HEK293 (cell line): ENCODE measurements around the gene SVIL.

Source experiments
- CTCF ChIA-PET: fragments of 350-600 bp; formaldehyde crosslinking; extraction: SDS; loops from one replicate; lab custom pipeline; 2021; ENCODE audit warnings: antibody characterized with exemption; lab: Yijun Ruan, JAX
- POLR2A ChIA-PET: fragments of 300-600 bp; formaldehyde crosslinking; extraction: SDS; loops from one replicate; lab custom pipeline; 2020; ENCODE audit warnings: antibody characterized with exemption, inconsistent platforms; lab: Yijun Ruan, JAX
- H3K27ac ChIP-seq: fragments of 200-500 bp; sonication (Bioruptor generic); 2 replicates; pipeline ENCODE4 v1.5.1; 2014; ENCODE audit warnings: low read depth, low read length, control low read depth, inconsistent platforms; ENCODE audit errors: extremely low read depth
- H3K36me3 ChIP-seq, 2 experiments: fragments of 200-500 bp in 1 of 2; sonication (Bioruptor generic) in 1 of 2; 1 replicate in 1 of 2; 2 replicates in 1 of 2; pipeline ENCODE4 v1.5.1; 2014 to 2017; ENCODE audit warnings: inconsistent platforms in 2 of 2, low read length in 2 of 2; ENCODE audit not compliant: control insufficient read depth in 2 of 2, insufficient read depth in 1 of 2
- H3K4me1 ChIP-seq: fragments of 200-500 bp; sonication (Bioruptor generic); 2 replicates; pipeline ENCODE4 v1.5.1; 2014; ENCODE audit warnings: mild to moderate bottlenecking, low read length, inconsistent platforms; ENCODE audit not compliant: control insufficient read depth, insufficient read depth
- H3K4me3 ChIP-seq: 2 replicates; pipeline ENCODE4 v1.5.1; 2011; ENCODE audit warnings: low read depth, mild to moderate bottlenecking, control low read depth, low read length, moderate library complexity
- H3K9me3 ChIP-seq: fragments of 200-500 bp; sonication (Bioruptor generic); 2 replicates; pipeline ENCODE4 v1.5.1; 2014; ENCODE audit warnings: low read depth, low read length, inconsistent platforms; ENCODE audit not compliant: control insufficient read depth, insufficient read depth
- IKZF3 ChIP-seq: fragments of 450-650 bp; IDR thresholded peaks from 2 replicates; pipeline ENCODE4 v1.5.0; 2018; ENCODE audit warnings: missing biosample characterization, mild to moderate bottlenecking, missing genetic modification characterization, moderate library complexity
- MZF1 ChIP-seq: fragments of 450-650 bp; formaldehyde crosslinking; IDR thresholded peaks from 2 replicates; pipeline ENCODE4 v1.5.1; 2017; ENCODE audit warnings: missing biosample characterization, missing genetic modification characterization, borderline replicate concordance
- RBAK ChIP-seq: fragments of 450-650 bp; formaldehyde crosslinking; IDR thresholded peaks from 2 replicates; pipeline ENCODE4 v1.5.1; 2016; ENCODE audit warnings: missing biosample characterization, missing genetic modification characterization
- SETDB1 ChIP-seq: IDR thresholded peaks from one replicate; pipeline ENCODE4 v1.6.1; 2017; ENCODE audit warnings: mild to moderate bottlenecking, low read length, moderate library complexity, mixed read lengths; ENCODE audit not compliant: insufficient read length
- ZFHX2 ChIP-seq: fragments of 450-650 bp; formaldehyde crosslinking; conservative IDR thresholded peaks from 2 replicates; pipeline ENCODE4 v1.5.1; 2016; ENCODE audit warnings: missing biosample characterization, missing genetic modification characterization
- ZNF133 ChIP-seq: fragments of 450-650 bp; formaldehyde crosslinking; IDR thresholded peaks from 2 replicates; pipeline ENCODE4 v1.5.1; 2016; ENCODE audit warnings: missing biosample characterization, missing genetic modification characterization
- ZNF175 ChIP-seq: fragments of 450-650 bp; formaldehyde crosslinking; IDR thresholded peaks from 2 replicates; pipeline ENCODE4 v1.5.1; 2016; ENCODE audit warnings: missing biosample characterization, missing genetic modification characterization
- ZNF221 ChIP-seq: fragments of 450-650 bp; formaldehyde crosslinking; IDR thresholded peaks from 2 replicates; pipeline ENCODE4 v1.5.1; 2017; ENCODE audit warnings: missing biosample characterization, missing genetic modification characterization, borderline replicate concordance
- ZNF266 ChIP-seq: fragments of 450-650 bp; formaldehyde crosslinking; IDR thresholded peaks from 2 replicates; pipeline ENCODE4 v1.5.1; 2016; ENCODE audit warnings: missing biosample characterization, missing genetic modification characterization, low read depth
- ZNF350 ChIP-seq: fragments of 450-650 bp; formaldehyde crosslinking; IDR thresholded peaks from 2 replicates; pipeline ENCODE4 v1.5.0; 2017; ENCODE audit warnings: missing biosample characterization, mild to moderate bottlenecking, missing genetic modification characterization
- ZNF530 ChIP-seq: fragments of 450-650 bp; formaldehyde crosslinking; IDR thresholded peaks from 2 replicates; pipeline ENCODE4 v1.5.1; 2016; ENCODE audit warnings: low read depth, missing biosample characterization, missing genetic modification characterization
- ZNF549 ChIP-seq: fragments of 450-650 bp; IDR thresholded peaks from 2 replicates; pipeline ENCODE4 v1.5.1; 2018; ENCODE audit warnings: missing biosample characterization, missing genetic modification characterization, mild to moderate bottlenecking, inconsistent platforms, moderate library complexity
- ZNF621 ChIP-seq: fragments of 450-650 bp; formaldehyde crosslinking; IDR thresholded peaks from 2 replicates; pipeline ENCODE4 v1.5.1; 2017; ENCODE audit warnings: missing biosample characterization, missing genetic modification characterization
- ZNF837 ChIP-seq: fragments of 450-650 bp; formaldehyde crosslinking; IDR thresholded peaks from 2 replicates; pipeline ENCODE4 v1.5.1; 2016; ENCODE audit warnings: missing biosample characterization, missing genetic modification characterization
- ZSCAN30 ChIP-seq: fragments of 450-650 bp; IDR thresholded peaks from 2 replicates; pipeline ENCODE4 v1.5.1; 2018; ENCODE audit warnings: missing biosample characterization, mild to moderate bottlenecking, missing genetic modification characterization, moderate library complexity
- TF ChIP-seq, protein P1 (sequence below): fragments of 450-650 bp; formaldehyde crosslinking; IDR thresholded peaks from 2 replicates; pipeline ENCODE4 v1.5.1; 2016; ENCODE audit warnings: missing biosample characterization, missing genetic modification characterization
- TF ChIP-seq, protein P2 (sequence below): fragments of 450-650 bp; formaldehyde crosslinking; IDR thresholded peaks from 2 replicates; pipeline ENCODE4 v1.5.1; 2016; ENCODE audit warnings: missing biosample characterization, missing genetic modification characterization, borderline replicate concordance

The SVIL gene

DNA sequence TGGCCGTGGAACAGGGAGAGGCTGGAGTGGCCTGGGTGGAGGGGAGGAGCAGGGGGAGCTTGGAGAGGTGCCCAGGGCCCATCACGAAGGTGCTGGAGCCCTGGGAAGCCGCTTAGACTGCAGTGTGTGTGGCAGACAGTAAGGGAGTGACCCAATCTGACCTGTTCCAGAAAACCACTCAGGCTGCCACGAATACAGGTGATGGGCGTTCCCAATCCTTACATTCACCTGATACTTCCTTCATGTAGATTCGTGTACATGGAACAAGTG, 161.7 kb downstream of the SVIL start (continued):
- TF ChIP-seq, protein P1, sequence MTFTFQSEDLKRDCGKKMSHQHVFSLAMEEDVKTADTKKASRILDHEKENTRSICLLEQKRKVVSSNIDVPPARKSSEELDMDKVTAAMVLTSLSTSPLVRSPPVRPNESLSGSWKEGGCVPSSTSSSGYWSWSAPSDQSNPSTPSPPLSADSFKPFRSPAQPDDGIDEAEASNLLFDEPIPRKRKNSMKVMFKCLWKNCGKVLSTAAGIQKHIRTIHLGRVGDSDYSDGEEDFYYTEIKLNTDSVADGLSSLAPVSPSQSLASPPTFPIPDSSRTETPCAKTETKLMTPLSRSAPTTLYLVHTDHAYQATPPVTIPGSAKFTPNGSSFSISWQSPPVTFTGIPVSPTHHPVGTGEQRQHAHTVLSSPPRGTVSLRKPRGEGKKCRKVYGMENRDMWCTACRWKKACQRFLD (tag by site-specific recombination) = no peak
- TF ChIP-seq, protein P2, sequence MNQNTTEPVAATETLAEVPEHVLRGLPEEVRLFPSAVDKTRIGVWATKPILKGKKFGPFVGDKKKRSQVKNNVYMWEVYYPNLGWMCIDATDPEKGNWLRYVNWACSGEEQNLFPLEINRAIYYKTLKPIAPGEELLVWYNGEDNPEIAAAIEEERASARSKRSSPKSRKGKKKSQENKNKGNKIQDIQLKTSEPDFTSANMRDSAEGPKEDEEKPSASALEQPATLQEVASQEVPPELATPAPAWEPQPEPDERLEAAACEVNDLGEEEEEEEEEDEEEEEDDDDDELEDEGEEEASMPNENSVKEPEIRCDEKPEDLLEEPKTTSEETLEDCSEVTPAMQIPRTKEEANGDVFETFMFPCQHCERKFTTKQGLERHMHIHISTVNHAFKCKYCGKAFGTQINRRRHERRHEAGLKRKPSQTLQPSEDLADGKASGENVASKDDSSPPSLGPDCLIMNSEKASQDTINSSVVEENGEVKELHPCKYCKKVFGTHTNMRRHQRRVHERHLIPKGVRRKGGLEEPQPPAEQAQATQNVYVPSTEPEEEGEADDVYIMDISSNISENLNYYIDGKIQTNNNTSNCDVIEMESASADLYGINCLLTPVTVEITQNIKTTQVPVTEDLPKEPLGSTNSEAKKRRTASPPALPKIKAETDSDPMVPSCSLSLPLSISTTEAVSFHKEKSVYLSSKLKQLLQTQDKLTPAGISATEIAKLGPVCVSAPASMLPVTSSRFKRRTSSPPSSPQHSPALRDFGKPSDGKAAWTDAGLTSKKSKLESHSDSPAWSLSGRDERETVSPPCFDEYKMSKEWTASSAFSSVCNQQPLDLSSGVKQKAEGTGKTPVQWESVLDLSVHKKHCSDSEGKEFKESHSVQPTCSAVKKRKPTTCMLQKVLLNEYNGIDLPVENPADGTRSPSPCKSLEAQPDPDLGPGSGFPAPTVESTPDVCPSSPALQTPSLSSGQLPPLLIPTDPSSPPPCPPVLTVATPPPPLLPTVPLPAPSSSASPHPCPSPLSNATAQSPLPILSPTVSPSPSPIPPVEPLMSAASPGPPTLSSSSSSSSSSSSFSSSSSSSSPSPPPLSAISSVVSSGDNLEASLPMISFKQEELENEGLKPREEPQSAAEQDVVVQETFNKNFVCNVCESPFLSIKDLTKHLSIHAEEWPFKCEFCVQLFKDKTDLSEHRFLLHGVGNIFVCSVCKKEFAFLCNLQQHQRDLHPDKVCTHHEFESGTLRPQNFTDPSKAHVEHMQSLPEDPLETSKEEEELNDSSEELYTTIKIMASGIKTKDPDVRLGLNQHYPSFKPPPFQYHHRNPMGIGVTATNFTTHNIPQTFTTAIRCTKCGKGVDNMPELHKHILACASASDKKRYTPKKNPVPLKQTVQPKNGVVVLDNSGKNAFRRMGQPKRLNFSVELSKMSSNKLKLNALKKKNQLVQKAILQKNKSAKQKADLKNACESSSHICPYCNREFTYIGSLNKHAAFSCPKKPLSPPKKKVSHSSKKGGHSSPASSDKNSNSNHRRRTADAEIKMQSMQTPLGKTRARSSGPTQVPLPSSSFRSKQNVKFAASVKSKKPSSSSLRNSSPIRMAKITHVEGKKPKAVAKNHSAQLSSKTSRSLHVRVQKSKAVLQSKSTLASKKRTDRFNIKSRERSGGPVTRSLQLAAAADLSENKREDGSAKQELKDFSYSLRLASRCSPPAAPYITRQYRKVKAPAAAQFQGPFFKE (tag by site-specific recombination) = no peak
- TF ChIP-seq ZNF221 (tag by site-specific recombination) (no peak), IKZF3 (tag by site-specific recombination) (no peak), ZNF133 (tag by site-specific recombination) (no peak)
- TF ChIP-seq, all 188 proteins: peak for 0

DNA sequence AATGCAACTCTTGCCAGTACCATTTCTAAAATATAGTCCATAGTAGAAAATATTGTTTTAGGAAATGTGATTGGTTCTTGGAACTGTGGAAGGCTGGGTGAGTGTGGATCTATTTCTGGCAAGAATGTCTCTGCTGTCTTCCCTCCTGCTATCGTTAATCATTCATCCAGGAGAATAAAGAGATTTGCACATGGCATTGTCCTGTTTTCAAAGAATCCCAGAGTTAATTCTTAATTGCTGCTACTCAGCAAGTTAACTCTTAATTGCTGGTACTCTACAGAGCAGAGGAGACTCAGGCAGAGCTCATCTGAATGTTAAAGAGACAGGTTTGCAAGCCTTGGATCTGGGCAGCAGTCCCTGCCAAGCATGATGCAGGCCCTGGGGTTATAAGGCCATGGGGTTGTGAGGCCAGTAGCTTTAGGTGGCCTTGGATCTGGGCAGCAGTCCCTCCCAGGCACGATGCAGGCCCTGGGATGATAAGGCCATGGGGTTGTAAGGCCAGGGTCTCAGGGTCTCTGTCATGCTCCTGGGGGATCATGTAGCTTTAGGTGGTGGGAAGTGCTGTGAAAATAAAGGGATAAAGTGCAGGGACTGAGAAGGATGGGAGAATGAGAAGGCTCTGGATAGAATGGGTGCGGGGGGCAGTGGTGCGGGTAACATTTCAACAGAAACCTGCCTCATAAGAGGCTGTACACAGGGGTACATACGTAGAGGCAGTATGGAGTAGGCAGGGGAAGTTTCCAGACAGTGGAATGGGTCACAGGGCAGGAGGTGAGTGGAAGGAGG, 162.3 kb downstream of the SVIL start:
- POLR2A ChIA-PET = no interaction called here
- CTCF ChIA-PET = interaction anchor here (0.6 to 1.4 kb wide), 2 partner anchors 11 to 94 kb away, joined by 4 to 5 read pairs; no protein-coding TSS in a partner anchor
- H3K27ac ChIP-seq = no peak overlapping the region

DNA sequence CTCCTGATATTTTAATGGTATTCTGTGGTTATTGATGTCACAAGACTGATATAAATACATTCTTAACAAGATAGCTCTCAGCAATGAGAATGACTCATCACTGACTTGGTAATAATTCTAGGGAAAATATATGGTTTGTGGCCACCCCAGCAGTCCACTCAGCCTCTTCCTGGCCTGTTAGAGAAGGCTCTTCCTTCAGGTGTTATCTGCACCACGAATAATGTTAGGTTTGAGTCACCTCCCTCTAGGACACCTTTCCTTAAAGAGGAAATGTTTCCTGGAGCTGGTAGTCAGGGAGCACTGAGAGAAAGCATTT, 163.3 kb downstream of the SVIL start:
- Histone ChIP-seq H3K4me1 (no peaks in the 10 kb centered on the region), H3K4me3 (no peak overlapping the region), H3K9me3 (no peaks in the 10 kb centered on the region), H3K27ac (no peak overlapping the region), H3K36me3 (peaks cover 8 to 71% of the 10 kb centered on the region in 2 experiments; a peak in 2 of 3 replicates)
- ChIA-PET CTCF (interaction anchor here (0.5 to 1.8 kb wide), 7 partner anchors 10 to 258 kb away, joined by 3 to 10 read pairs (median 5); no protein-coding TSS in a partner anchor), POLR2A (no interaction called here)
- TF ChIP-seq ZNF621 (no peak), MZF1 (tag by site-specific recombination) (no peak), ZNF350 (no peak), SETDB1 (no peak)
- TF ChIP-seq, protein P2 (tag by site-specific recombination) = no peak

More for the DNA sequence above, 162.3 kb downstream of the SVIL start:
- Histone ChIP-seq H3K9me3 (no peaks in the 10 kb centered on the region), H3K4me3 (no peak overlapping the region), H3K36me3 (peaks cover 6 to 66% of the 10 kb centered on the region in 2 experiments; a peak in 2 of 3 replicates), H3K4me1 (no peaks in the 10 kb centered on the region)
- TF ChIP-seq ZNF837 (tag by site-specific recombination) = no peak
- no peak for TF ChIP-seq ZNF266 (tag by site-specific recombination)
- TF ChIP-seq ZNF350 = no peak
- no peak for TF ChIP-seq ZNF175 (tag by site-specific recombination)
- no peak for TF ChIP-seq IKZF3 (tag by site-specific recombination)
- no peak for TF ChIP-seq ZSCAN30 (tag by site-specific recombination)
- TF ChIP-seq ZNF621 = no peak
- no peak for TF ChIP-seq ZNF549 (tag by site-specific recombination)
- TF ChIP-seq ZNF530 = no peak
- TF ChIP-seq ZFHX2 (tag by site-specific recombination) = no peak
- TF ChIP-seq RBAK (tag by site-specific recombination) = no peak
- TF ChIP-seq, all 188 proteins: peak for 0
